Measurements from ENCODE around the gene ABCA13. TPM values are rescaled to one million over a fixed set of nuclear protein-coding genes. Genes with fewer than 3 reads are reported as not detected.
A peak's percentile ranks its signal among the peaks of the same experiment; 100 is the strongest.

The ABCA13 gene
- polyA plus RNA-seq, 3 donors = 0.10 to 0.41 (median 0.37) TPM

DNA sequence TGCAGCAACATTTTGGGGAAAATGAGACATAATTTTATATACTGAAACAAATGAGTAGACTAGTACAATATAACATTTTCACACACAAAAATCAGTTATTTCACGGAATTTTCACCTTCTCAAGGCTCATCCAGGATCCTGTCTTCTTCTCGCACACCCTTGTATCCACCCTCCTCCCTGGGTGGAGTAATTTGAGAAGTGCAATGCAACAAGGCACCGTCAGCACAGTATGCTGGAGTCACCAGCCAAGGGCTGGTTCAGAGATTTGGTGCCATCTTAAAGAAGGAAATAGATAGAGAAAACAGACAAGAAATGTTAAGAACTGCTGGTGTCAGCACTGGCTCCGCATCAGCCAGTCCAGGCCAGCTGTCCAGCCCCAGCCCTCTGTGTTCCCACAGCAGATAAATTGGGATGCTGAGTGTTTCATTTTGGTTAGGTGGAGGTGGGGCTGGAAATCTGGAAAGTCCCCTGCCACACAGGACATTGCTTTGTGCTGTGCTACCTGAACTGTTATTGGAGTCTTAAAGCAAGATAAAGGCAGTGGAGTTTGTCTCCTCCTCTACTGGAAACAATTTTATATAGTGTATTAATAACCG is 176.1 kb downstream of the ABCA13 start:
- H2AFZ ChIP-seq (ENCODE audit: insufficient read depth, low read depth, low read length, poor library complexity, severe bottlenecking) = no peak overlapping the region
- TF ChIP-seq CTCF (IDR thresholded peaks at IDR 0.05) = no peak
- no peak overlapping the region for H3K9ac ChIP-seq (ENCODE audit: insufficient read depth, low read length, poor library complexity, severe bottlenecking)
- H3K9me3 ChIP-seq (replicated peaks in 1 of 2; ENCODE audit: control insufficient read depth in 1 of 2, insufficient read depth in 1 of 2, low read length in 2 of 2) = no peaks in the 10 kb centered on the region
- H3K4me3 ChIP-seq (replicated peaks in 1 of 3; ENCODE audit: low read depth in 2 of 3, low read length in 3 of 3) = no peak overlapping the region
- H3K27ac ChIP-seq (ENCODE audit: low read depth in 1 of 2, low read length in 2 of 2) = no peak overlapping the region
- Mint-ChIP-seq H3K27me3 (ENCODE audit: low read depth in 3 of 3) (peaks cover 0 to 2% (median 0%) of the 10 kb centered on the region in 3 donors), H3K9me3 (peaks cover 0 to 2% (median 0%) of the 10 kb centered on the region in 7 donors), H3K27ac (no peak overlapping the region), H3K4me3 (no peak overlapping the region), H3K36me3 (no peaks in the 10 kb centered on the region), H3K4me1 (peaks cover 44% of the 10 kb centered on the region)
- intact Hi-C loops (cut with micrococcal nuclease) = no loop called here
- H3K27me3 ChIP-seq (ENCODE audit: control insufficient read depth in 2 of 2, insufficient read depth in 2 of 2, low read length in 2 of 2) = no peaks in the 10 kb centered on the region
- H4K20me1 ChIP-seq (ENCODE audit: insufficient read depth, low read length) = no peaks in the 10 kb centered on the region
- H3K36me3 ChIP-seq (replicated peaks in 1 of 2; ENCODE audit: control insufficient read depth in 1 of 2, insufficient read depth in 2 of 2, low read length in 2 of 2) = no peaks in the 10 kb centered on the region
- H3K4me1 ChIP-seq (ENCODE audit: control insufficient read depth in 1 of 2, insufficient read depth in 2 of 2, low read length in 2 of 2) = peaks cover 28% of the 10 kb centered on the region in 2 donors
- H3K79me2 ChIP-seq (ENCODE audit: insufficient read depth, low read length) = no peaks in the 10 kb centered on the region
- no peak overlapping the region for H3K4me2 ChIP-seq (replicated peaks; ENCODE audit: extremely low read depth, low read length, poor library complexity, severe bottlenecking)
- no peak for DNase-seq
- WGBS (ENCODE audit: insufficient coverage) = no CpG with 5 or more reads among the region's 5 CpGs

- 16% methylated on average over 6 of the region's 7 CpGs for WGBS (ENCODE audit: insufficient coverage)
- Histone ChIP-seq H2AFZ (ENCODE audit: insufficient read depth, low read depth, low read length, poor library complexity, severe bottlenecking) (no peak overlapping the region), H3K36me3 (replicated peaks in 1 of 2; ENCODE audit: control insufficient read depth in 1 of 2, insufficient read depth in 2 of 2, low read length in 2 of 2) (no peaks in the 10 kb centered on the region), H3K4me3 (replicated peaks in 1 of 3; ENCODE audit: low read depth in 2 of 3, low read length in 3 of 3) (no peak overlapping the region), H3K9me3 (replicated peaks in 1 of 2; ENCODE audit: control insufficient read depth in 1 of 2, insufficient read depth in 1 of 2, low read length in 2 of 2) (no peaks in the 10 kb centered on the region), H3K27me3 (ENCODE audit: control insufficient read depth in 2 of 2, insufficient read depth in 2 of 2, low read length in 2 of 2) (no peaks in the 10 kb centered on the region), H3K4me2 (replicated peaks; ENCODE audit: extremely low read depth, low read length, poor library complexity, severe bottlenecking) (peak overlapping the region; percentile 9), H4K20me1 (ENCODE audit: insufficient read depth, low read length) (no peaks in the 10 kb centered on the region), H3K9ac (ENCODE audit: insufficient read depth, low read length, poor library complexity, severe bottlenecking) (no peak overlapping the region), H3K79me2 (ENCODE audit: insufficient read depth, low read length) (no peaks in the 10 kb centered on the region), H3K27ac (ENCODE audit: low read depth in 1 of 2, low read length in 2 of 2) (peak overlapping the region in 1 of 2 donors; percentile 70), H3K4me1 (ENCODE audit: control insufficient read depth in 1 of 2, insufficient read depth in 2 of 2, low read length in 2 of 2) (peaks cover 36 to 37% of the 10 kb centered on the region in 2 donors)
- intact Hi-C loops (cut with micrococcal nuclease) = no loop called here
- peaks cover 0 to 2% (median 0%) of the 10 kb centered on the region in 3 donors for H3K27me3 Mint-ChIP-seq (ENCODE audit: low read depth in 3 of 3)
- peak overlapping the region in 3 of 7 donors; percentile 26 to 62 (median 54) for H3K27ac Mint-ChIP-seq
- H3K4me3 Mint-ChIP-seq = peak overlapping the region in 1 of 2 donors; percentile 46
- peak; percentile 12 to 44 (median 39) for DNase-seq
- peaks cover 62% of the 10 kb centered on the region for H3K4me1 Mint-ChIP-seq
- no peaks in the 10 kb centered on the region for H3K36me3 Mint-ChIP-seq
- no peak for TF ChIP-seq CTCF (IDR thresholded peaks at IDR 0.05)
- H3K9me3 Mint-ChIP-seq = peaks cover 0 to 2% (median 0%) of the 10 kb centered on the region in 7 donors
These were observed 179.3 kb downstream of the ABCA13 start for GRCh38 chr7:48350515-48350914.
